GM23248 (cell line): Measurements from ENCODE around the gene CTDP1.

Experiments
- EZH2 ChIP-seq: fragments of 200-600 bp; sonication (generic); IDR thresholded peaks from 2 replicates; pipeline ENCODE4 v1.6.1; 2018; ENCODE audit warnings: antibody characterized with exemption, mild to moderate bottlenecking; ENCODE audit not compliant: insufficient read depth, poor library complexity, severe bottlenecking
- EZH2phosphoT487 ChIP-seq: fragments of 200-600 bp; sonication (generic); IDR thresholded peaks from 2 replicates; pipeline ENCODE4 v1.6.1; 2018; ENCODE audit warnings: antibody characterized with exemption, moderate library complexity, mild to moderate bottlenecking, low read depth; ENCODE audit not compliant: insufficient read depth

- TF ChIP-seq EZH2phosphoT487 (no peak), EZH2 (no peak)
Observed at GRCh38 chr18:79672490-79673276, 6.9 kb upstream of the CTDP1 start.
